Activated CD4-positive, alpha-beta memory T cell treated with anti-CD3 and anti-CD28 coated beads for 36 hours (primary cell): ENCODE data around the gene IQSEC1. TPM values are rescaled to one million over a fixed set of nuclear protein-coding genes. Genes with fewer than 3 reads are reported as not detected.

ENCODE experiments used
- CTCF ChIA-PET: fragments of 350-600 bp; sonication (Branson Sonifier 250); formaldehyde crosslinking; loops from one replicate; lab custom pipeline; 2021; ENCODE audit warnings: antibody characterized with exemption, inconsistent platforms; lab: Charles Lee
- POLR2A ChIA-PET: fragments of 350-600 bp; sonication (Branson Sonifier 250); formaldehyde crosslinking; loops from one replicate; lab custom pipeline; 2021; ENCODE audit warnings: antibody characterized with exemption; lab: Charles Lee
- DNase-seq: peaks from one replicate; pipeline ENCODE4 v3.0.0-alpha.2; 2020
- H3K27ac Mint-ChIP-seq: one replicate; pipeline ENCODE4 v1.8.0; 2021; ENCODE audit warnings: mixed read lengths
- H3K27me3 Mint-ChIP-seq: one replicate; pipeline ENCODE4 v1.8.0; 2021; ENCODE audit warnings: mixed read lengths
- H3K36me3 Mint-ChIP-seq: one replicate; pipeline ENCODE4 v1.8.0; 2021; ENCODE audit warnings: mixed read lengths
- H3K4me1 Mint-ChIP-seq: one replicate; pipeline ENCODE4 v1.8.0; 2021; ENCODE audit warnings: low read depth, mixed read lengths
- H3K4me3 Mint-ChIP-seq: one replicate; pipeline ENCODE4 v1.8.0; 2021; ENCODE audit warnings: mild to moderate bottlenecking, mixed read lengths
- H3K9me3 Mint-ChIP-seq: one replicate; pipeline ENCODE4 v1.8.0; 2021; ENCODE audit warnings: mixed read lengths
- intact Hi-C: fragments of 100-400 bp; cut with micrococcal nuclease; formaldehyde crosslinking; loops from one replicate; pipeline ENCODE4 v1.15.1; 2023
- total RNA-seq, 2 experiments: library from RNA; stranded (reverse); gene quantifications; one replicate each; pipeline ENCODE4 v1.2.3, GENCODE V29; 2021

IQSEC1 gene
- total RNA-seq, 2 experiments from 2014 or later = 42.5 to 43.8 TPM

DNA sequence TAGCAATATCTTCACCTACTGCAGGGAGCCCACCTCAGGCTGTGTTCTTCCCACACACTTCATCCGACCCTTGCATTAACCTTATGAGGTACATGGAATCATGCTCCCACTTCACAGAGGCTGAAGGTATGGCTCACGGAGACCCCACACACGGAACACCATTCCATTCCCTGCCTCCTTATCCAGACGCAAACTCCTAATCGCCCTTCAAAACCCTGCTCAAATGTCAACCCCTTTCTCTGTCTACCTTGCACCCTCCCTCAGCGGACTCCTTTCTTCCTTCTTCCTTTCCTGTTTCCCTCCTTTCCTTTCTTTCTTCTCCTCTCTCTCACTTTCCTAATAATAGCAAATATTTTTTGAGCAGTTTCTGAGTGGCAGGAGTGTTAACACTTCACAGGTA, 23.8 kb downstream of the IQSEC1 start:
- DNase-seq = no peak
- H3K4me1 Mint-ChIP-seq = peaks cover 11% of the 10 kb centered on the region
- no peak overlapping the region for H3K4me3 Mint-ChIP-seq
- H3K9me3 Mint-ChIP-seq = no peaks in the 10 kb centered on the region
- H3K27me3 Mint-ChIP-seq = peaks cover 4% of the 10 kb centered on the region
- no peaks in the 10 kb centered on the region for H3K36me3 Mint-ChIP-seq
- intact Hi-C loops = no loop called here
- no peak overlapping the region for H3K27ac Mint-ChIP-seq
- ChIA-PET POLR2A (no interaction called here), CTCF (no interaction called here)

DNA sequence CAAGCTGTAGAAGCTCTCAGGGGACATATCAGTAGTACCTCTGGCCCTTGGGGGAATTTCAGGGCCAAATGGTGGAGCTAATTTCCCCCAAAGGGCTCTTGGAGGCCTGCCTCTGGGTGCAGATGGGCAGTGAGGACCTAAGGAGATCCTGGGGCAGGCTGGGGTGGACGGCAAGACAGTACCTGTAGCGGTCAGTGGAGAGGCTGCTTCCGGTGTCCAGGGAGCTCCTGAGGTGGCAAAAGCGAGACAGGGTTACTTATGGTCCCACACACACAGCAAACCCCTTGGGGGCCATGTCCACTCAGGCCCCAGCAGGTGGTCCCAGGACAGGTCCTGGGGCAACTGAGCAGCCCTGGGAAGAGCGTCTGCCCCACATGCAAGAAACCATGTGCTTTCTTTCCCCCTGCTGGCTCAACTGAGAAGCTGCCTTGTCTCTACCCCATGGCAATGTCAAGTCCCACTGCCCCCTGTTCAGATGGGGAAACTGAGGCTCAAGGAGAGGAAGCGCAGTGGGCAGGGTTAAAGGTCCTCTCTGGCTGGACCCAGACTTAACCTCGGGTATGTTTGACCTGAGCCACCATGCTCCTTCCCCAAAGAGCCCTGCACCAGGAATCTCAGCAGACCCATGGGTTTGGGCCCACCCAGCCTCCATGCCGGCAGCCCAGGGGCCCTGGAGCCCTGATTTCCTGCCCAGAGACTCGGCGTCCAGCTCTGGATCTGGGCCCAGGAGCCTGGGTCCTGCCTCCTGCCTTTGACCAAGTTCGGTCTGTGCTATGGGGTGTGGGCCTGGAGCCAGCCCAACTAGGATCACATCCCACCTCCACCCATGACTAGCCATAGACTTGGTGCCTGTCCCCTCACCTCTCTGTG, 25.7 kb downstream of the IQSEC1 start:
- POLR2A ChIA-PET = no interaction called here
- Mint-ChIP-seq H3K4me3 (no peak overlapping the region), H3K27ac (no peak overlapping the region), H3K4me1 (peaks cover 11% of the 10 kb centered on the region), H3K36me3 (no peaks in the 10 kb centered on the region), H3K9me3 (no peaks in the 10 kb centered on the region), H3K27me3 (no peaks in the 10 kb centered on the region)
- no peak for DNase-seq
- intact Hi-C loops = no loop called here
- CTCF ChIA-PET = interaction anchor here (0.7 kb wide), 1 partner anchor 52 kb away, joined by 3 read pairs; no protein-coding TSS in a partner anchor

- no peaks in the 10 kb centered on the region for H3K36me3 Mint-ChIP-seq
- peaks cover 11% of the 10 kb centered on the region for H3K4me1 Mint-ChIP-seq
- H3K4me3 Mint-ChIP-seq = no peak overlapping the region
- POLR2A ChIA-PET = no interaction called here
- DNase-seq = no peak
- H3K27me3 Mint-ChIP-seq = no peaks in the 10 kb centered on the region
- intact Hi-C loops = no loop called here
- CTCF ChIA-PET = interaction anchor here (0.7 kb wide), 1 partner anchor 52 kb away, joined by 3 read pairs; no protein-coding TSS in a partner anchor
- H3K27ac Mint-ChIP-seq = no peak overlapping the region
- H3K9me3 Mint-ChIP-seq = no peaks in the 10 kb centered on the region
Measured at GRCh38 chr3:13046569-13047274, 26.5 kb downstream of the IQSEC1 start.

DNA sequence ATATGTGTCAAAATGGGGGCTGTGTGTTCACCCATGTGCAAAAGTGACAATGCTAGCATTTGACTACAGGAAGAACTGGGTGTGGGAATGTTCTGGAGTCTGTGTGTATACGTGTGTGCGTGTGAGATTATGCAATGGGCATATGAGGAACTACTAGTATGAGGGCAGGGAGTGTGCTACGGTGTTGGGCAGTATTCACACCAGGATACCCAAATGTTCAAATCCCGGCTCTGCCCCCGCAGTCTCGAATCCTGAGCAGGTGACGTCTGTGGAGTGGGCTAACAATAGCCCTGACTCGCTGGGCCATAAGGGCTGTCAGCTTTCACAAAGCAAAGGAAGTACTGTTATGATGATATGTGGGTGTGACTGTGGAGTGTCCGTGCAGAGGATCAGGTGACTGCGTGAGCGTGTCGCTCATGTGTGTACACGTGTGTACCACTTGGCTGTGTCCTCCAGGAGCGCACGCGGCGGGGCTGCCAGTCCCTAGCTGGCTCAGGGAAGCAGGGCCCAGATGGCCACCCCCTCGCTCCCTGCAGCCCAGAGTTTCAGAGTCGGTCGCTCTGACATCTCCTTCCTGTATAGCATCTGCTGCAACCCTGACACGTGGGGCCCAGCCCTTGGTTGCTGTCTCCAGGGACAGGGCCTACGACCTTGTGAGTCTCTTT, 27.2 kb downstream of the IQSEC1 start:
- H3K4me3 Mint-ChIP-seq = no peak overlapping the region
- H3K4me1 Mint-ChIP-seq = peaks cover 11% of the 10 kb centered on the region
- H3K36me3 Mint-ChIP-seq = no peaks in the 10 kb centered on the region
- CTCF ChIA-PET = no interaction called here
- DNase-seq = peak; percentile 17
- H3K9me3 Mint-ChIP-seq = no peaks in the 10 kb centered on the region
- POLR2A ChIA-PET = no interaction called here
- no peak overlapping the region for H3K27ac Mint-ChIP-seq
- intact Hi-C loops = no loop called here
- H3K27me3 Mint-ChIP-seq = no peaks in the 10 kb centered on the region

- POLR2A ChIA-PET = no interaction called here
- H3K27me3 Mint-ChIP-seq = no peaks in the 10 kb centered on the region
- CTCF ChIA-PET = no interaction called here
- H3K27ac Mint-ChIP-seq = no peak overlapping the region
- no peak for DNase-seq
- intact Hi-C loops = no loop called here
- no peaks in the 10 kb centered on the region for H3K9me3 Mint-ChIP-seq
- H3K4me1 Mint-ChIP-seq = peaks cover 17% of the 10 kb centered on the region
- no peaks in the 10 kb centered on the region for H3K36me3 Mint-ChIP-seq
- H3K4me3 Mint-ChIP-seq = no peak overlapping the region
Measured at GRCh38 chr3:13045241-13045903, 27.9 kb downstream of the IQSEC1 start.

DNA sequence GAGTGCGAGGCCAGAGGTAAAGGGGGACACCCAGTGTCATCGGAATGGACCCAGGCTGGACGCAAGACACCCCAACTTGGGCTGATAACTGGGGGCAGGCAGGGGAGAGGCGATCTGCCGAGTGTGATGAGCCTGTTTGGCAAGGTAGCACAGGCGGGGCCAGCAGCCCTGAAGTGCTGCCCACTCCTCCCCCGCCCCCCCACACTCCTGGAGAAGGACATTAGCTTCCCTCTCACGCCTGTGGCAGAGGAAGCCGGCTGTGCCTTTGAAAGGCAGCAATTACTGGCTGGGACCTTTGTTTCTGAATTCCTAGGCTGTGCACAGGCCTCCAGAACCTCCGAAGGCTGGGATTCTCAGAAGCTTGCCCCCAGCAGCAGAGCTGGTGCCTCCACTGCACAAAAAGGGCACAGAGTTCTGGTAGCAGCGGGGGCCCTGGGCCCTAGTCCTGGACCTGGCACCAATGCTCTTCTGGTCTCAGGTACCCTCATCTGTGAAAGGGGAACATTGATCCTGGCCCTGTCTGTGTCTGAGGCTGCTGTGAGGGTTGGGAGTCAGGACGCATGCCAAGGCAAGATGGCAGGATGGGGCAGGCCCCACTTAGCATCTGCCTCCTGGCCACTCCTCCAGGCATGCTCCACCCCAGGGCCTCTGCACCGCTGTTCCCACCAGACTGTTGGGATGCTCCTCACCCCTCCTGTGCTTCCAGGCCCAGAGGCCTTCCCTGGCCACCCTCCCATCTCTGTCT, 28.6 kb downstream of the IQSEC1 start:
- H3K9me3 Mint-ChIP-seq = no peaks in the 10 kb centered on the region
- intact Hi-C loops = no loop called here
- H3K27ac Mint-ChIP-seq = no peak overlapping the region
- POLR2A ChIA-PET = no interaction called here
- no peaks in the 10 kb centered on the region for H3K27me3 Mint-ChIP-seq
- no peak overlapping the region for H3K4me3 Mint-ChIP-seq
- DNase-seq = no peak
- no peaks in the 10 kb centered on the region for H3K36me3 Mint-ChIP-seq
- CTCF ChIA-PET = no interaction called here
- H3K4me1 Mint-ChIP-seq = peaks cover 22% of the 10 kb centered on the region

GRCh38 chr3:13043656-13044055, 29.6 kb downstream of the IQSEC1 start:
- Mint-ChIP-seq H3K4me3 (no peak overlapping the region), H3K27me3 (no peaks in the 10 kb centered on the region), H3K9me3 (no peaks in the 10 kb centered on the region), H3K36me3 (no peaks in the 10 kb centered on the region), H3K4me1 (peaks cover 22% of the 10 kb centered on the region), H3K27ac (no peak overlapping the region)
- ChIA-PET CTCF (no interaction called here), POLR2A (no interaction called here)
- no peak for DNase-seq
- intact Hi-C loops = no loop called here

DNA sequence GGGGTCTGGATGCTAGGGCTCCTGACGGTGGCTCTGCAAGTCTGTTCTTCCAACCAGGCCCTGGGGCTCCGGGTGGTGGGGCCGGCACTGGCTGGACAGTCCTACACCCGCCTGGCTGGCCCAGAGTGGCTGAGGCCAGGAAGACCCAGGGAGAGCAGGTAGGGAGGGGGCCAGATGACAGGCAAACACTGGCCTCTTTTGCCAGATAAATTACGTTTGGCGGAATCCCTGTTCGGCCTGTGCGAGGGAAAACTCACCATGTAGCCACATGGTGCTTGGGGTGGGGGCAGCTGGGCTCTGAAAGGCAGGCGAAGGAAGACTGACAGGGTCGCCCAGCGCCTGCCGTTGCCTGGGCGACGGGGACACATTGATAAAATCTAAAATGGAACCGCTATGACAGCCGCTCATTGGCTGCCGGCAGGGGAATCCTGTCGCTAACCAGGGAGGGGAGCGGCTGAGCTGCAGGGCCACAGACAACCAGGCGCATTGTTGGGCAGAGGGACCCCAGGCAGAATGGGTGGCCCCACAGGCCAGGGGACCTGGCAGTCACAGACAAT, 30.4 kb downstream of the IQSEC1 start:
- POLR2A ChIA-PET = no interaction called here

DNA sequence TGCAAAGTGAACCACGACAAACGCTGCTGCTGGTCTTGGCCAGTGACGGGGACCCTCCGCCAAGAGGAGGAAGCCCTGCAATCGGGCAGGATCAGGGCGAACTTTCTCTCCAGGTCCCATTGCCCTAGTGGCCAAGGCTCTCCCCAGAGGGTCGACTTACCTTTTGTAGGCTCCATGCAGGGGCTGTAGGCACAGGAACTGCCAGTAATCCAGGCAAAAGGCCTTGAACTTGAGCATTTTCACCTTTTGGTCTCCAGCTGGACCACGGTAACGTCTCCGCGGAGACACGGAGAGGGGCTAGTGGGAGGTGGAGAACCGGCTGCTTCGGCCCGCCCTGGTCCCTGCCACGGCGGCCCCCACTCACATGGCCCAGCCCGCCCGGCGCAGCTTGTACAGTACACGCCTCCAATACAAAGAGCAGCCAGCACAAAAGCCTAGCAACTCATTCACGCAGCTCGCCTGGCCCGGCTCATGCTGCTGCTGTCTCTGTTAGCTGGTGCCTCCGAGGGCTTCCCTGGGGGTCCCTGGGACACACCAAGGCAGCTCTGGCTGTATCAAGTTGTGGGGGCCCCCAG, 31.0 kb downstream of the IQSEC1 start:
- intact Hi-C loops = no loop called here
- Mint-ChIP-seq H3K4me3 (no peak overlapping the region), H3K9me3 (no peaks in the 10 kb centered on the region), H3K27me3 (no peaks in the 10 kb centered on the region), H3K27ac (no peak overlapping the region), H3K4me1 (peaks cover 22% of the 10 kb centered on the region), H3K36me3 (no peaks in the 10 kb centered on the region)
- CTCF ChIA-PET = no interaction called here
- POLR2A ChIA-PET = no interaction called here
- no peak for DNase-seq

More for the DNA sequence above, 30.4 kb downstream of the IQSEC1 start:
- intact Hi-C loops = no loop called here
- no peaks in the 10 kb centered on the region for H3K9me3 Mint-ChIP-seq
- peaks cover 22% of the 10 kb centered on the region for H3K4me1 Mint-ChIP-seq
- CTCF ChIA-PET = no interaction called here
- no peak overlapping the region for H3K27ac Mint-ChIP-seq
- no peak for DNase-seq
- no peak overlapping the region for H3K4me3 Mint-ChIP-seq
- H3K27me3 Mint-ChIP-seq = no peaks in the 10 kb centered on the region
- H3K36me3 Mint-ChIP-seq = no peaks in the 10 kb centered on the region

DNA sequence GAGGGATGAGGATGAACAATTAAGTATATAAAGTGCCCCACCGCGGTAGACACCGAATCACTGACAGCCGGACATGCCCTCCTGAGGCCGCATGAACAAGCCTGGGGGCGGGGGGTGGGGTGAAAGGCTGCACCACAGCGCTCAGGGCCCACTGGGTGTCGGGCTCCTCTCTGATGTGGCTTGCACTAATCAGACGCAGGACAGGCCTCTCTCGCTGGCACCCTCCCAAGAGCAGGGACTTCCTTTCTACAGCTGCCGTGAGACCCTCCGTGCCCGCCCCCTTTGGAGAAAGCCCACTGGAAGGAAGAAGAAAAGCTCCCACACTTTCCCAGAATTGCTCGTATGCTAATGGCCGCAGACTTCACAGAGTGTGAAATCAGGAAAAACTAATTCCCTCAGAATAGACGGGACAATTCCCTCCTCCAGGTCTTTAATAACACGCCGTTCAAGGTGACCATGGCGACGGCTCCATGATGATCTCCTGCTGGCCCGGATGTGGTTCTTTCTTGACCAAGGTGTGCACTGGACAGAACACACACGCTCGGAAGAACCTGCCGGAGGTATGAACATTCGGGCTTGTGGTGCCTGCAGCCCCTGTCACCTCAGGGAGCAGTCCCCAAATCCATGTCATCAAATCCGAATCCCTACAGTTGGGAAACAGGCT, 32.0 kb downstream of the IQSEC1 start:
- H3K9me3 Mint-ChIP-seq = no peaks in the 10 kb centered on the region
- no peaks in the 10 kb centered on the region for H3K27me3 Mint-ChIP-seq
- H3K4me3 Mint-ChIP-seq = no peak overlapping the region
- ChIA-PET POLR2A (no interaction called here), CTCF (no interaction called here)
- no peak for DNase-seq
- H3K4me1 Mint-ChIP-seq = peaks cover 16% of the 10 kb centered on the region
- intact Hi-C loops = no loop called here
- H3K36me3 Mint-ChIP-seq = no peaks in the 10 kb centered on the region
- H3K27ac Mint-ChIP-seq = no peak overlapping the region
